Endothelial cell of umbilical vein (primary cell): ENCODE results near the gene SIRT2. TPM values are rescaled to one million over a fixed set of nuclear protein-coding genes. Genes with fewer than 3 reads are reported as not detected.

Experiments
- BruUV-seq: library from RNA; stranded (reverse); fragments of 400-500 nt; replicated peaks from 2 replicates; lab custom pipeline; 2021; lab: Mats Ljungman, UMichigan
- CTCF ChIA-PET: fragments of 300-600, 350-600 bp; sonication (Branson Sonifier 250); formaldehyde crosslinking; loops from one replicate; lab custom pipeline; 2021; ENCODE audit warnings: antibody characterized with exemption, inconsistent platforms; lab: Charles Lee
- POLR2A ChIA-PET: fragments of 300-600, 350-600 bp; sonication (Branson Sonifier 250); formaldehyde crosslinking; loops from one replicate; lab custom pipeline; 2021; ENCODE audit warnings: antibody characterized with exemption, inconsistent platforms; lab: Charles Lee
- DNase-seq: peaks from one replicate; pipeline ENCODE4 v3.0.0-alpha.2; 2011; ENCODE audit warnings: low read depth, low spot score
- FAIRE-seq: peaks from 2 replicates; lab custom pipeline; 2011; peaks lifted over from hg19 to GRCh38; lab: Jason Lieb, UNC
- H2AFZ ChIP-seq: 2 replicates; pipeline ENCODE4 v1.6.0; 2012; ENCODE audit warnings: low read depth, low read length, control low read depth, inconsistent platforms
- H3K27ac ChIP-seq: 2 replicates; pipeline ENCODE4 v1.5.1; 2011; ENCODE audit warnings: low read depth, mild to moderate bottlenecking, control low read depth, low read length, moderate library complexity; ENCODE audit not compliant: insufficient read depth
- H3K27me3 ChIP-seq, 2 experiments: 2 replicates each; pipeline versions ENCODE4 v1.6.0 to v1.6.1; 2011; ENCODE audit warnings: low read length in 2 of 2, mixed read lengths in 1 of 2; ENCODE audit not compliant: control insufficient read depth in 2 of 2, insufficient read depth in 2 of 2
- H3K36me3 ChIP-seq, 2 experiments: 2 replicates in 1 of 2; 3 replicates in 1 of 2; pipeline ENCODE4 v1.5.1; 2011; ENCODE audit warnings: low read length in 2 of 2, mild to moderate bottlenecking in 1 of 2, moderate library complexity in 1 of 2; ENCODE audit not compliant: control insufficient read depth in 2 of 2, insufficient read depth in 2 of 2; ENCODE audit errors: extremely low read depth in 1 of 2
- H3K4me1 ChIP-seq: 3 replicates; pipeline ENCODE4 v1.5.1; 2011; ENCODE audit warnings: mild to moderate bottlenecking, low read length; ENCODE audit not compliant: control insufficient read depth, insufficient read depth; ENCODE audit errors: extremely low read depth
- H3K4me2 ChIP-seq: 2 replicates; pipeline ENCODE4 v1.6.1; 2011; ENCODE audit warnings: low read length, control low read depth, mixed read lengths; ENCODE audit not compliant: insufficient read depth
- H3K4me3 ChIP-seq, 3 experiments: fragments of 200-600 bp in 1 of 3; sonication (generic), shearing (Covaris generic) in 1 of 3; replicated peaks in 1 of 3; 2 replicates each; pipeline ENCODE4 v1.5.1; 2011 to 2016; ENCODE audit warnings: control low read depth in 3 of 3, low read length in 3 of 3, mild to moderate bottlenecking in 2 of 3, inconsistent platforms in 1 of 3, low read depth in 1 of 3, moderate library complexity in 1 of 3; ENCODE audit not compliant: insufficient read depth in 1 of 3
- H3K79me2 ChIP-seq: 2 replicates; pipeline ENCODE4 v1.6.0; 2012; ENCODE audit warnings: low read length, inconsistent platforms; ENCODE audit not compliant: control insufficient read depth, insufficient read depth
- H3K9ac ChIP-seq: replicated peaks from 2 replicates; pipeline ENCODE3; 2011; ENCODE audit warnings: low read length, control low read depth; ENCODE audit not compliant: insufficient read depth; ENCODE audit errors: extremely low read depth
- H3K9me1 ChIP-seq: replicated peaks from 3 replicates; pipeline ENCODE4 v1.6.0; 2011; ENCODE audit warnings: mild to moderate bottlenecking, low read length; ENCODE audit not compliant: control insufficient read depth, insufficient read depth; ENCODE audit errors: extremely low read depth
- H3K9me3 ChIP-seq: replicated peaks from 2 replicates; pipeline ENCODE4 v1.5.1; 2012; ENCODE audit warnings: low read length, inconsistent platforms; ENCODE audit not compliant: control insufficient read depth, insufficient read depth
- H4K20me1 ChIP-seq: replicated peaks from 2 replicates; pipeline ENCODE3; 2011; ENCODE audit warnings: mild to moderate bottlenecking, low read length; ENCODE audit not compliant: control insufficient read depth, insufficient read depth; ENCODE audit errors: extremely low read depth
- CTCF ChIP-seq, 2 donors: IDR thresholded peaks; 1 replicate in 1 of 2; 2 replicates in 1 of 2; pipeline ENCODE4 v1.5.1; 2011; ENCODE audit warnings: low read length in 2 of 2, mild to moderate bottlenecking in 2 of 2, moderate library complexity in 2 of 2, control low read depth in 1 of 2, inconsistent platforms in 1 of 2, low read depth in 1 of 2; ENCODE audit not compliant: insufficient read depth in 1 of 2; ENCODE audit errors: extremely low read depth in 1 of 2
- EZH2 ChIP-seq: IDR thresholded peaks from 2 replicates; pipeline ENCODE4 v1.6.1; 2012; ENCODE audit warnings: borderline replicate concordance, low read depth, mild to moderate bottlenecking, moderate library complexity, low read length, inconsistent platforms; ENCODE audit not compliant: severe bottlenecking
- FOS ChIP-seq: IDR thresholded peaks from 2 replicates; pipeline ENCODE4 v1.6.1; 2011; ENCODE audit warnings: mild to moderate bottlenecking, low read length, moderate library complexity, borderline replicate concordance; ENCODE audit not compliant: insufficient read depth
- GATA2 ChIP-seq: IDR thresholded peaks from 2 replicates; pipeline ENCODE4 v1.7.0; 2011; ENCODE audit warnings: low read depth, mild to moderate bottlenecking, moderate library complexity, mixed read lengths, low read length; ENCODE audit not compliant: insufficient read length, insufficient read depth
- JUN ChIP-seq: IDR thresholded peaks from 2 replicates; pipeline ENCODE4 v1.6.1; 2011; ENCODE audit warnings: borderline replicate concordance, low read depth; ENCODE audit not compliant: insufficient read length, insufficient read depth
- MAX ChIP-seq: IDR thresholded peaks from 2 replicates; pipeline ENCODE4 v1.6.1; 2011; ENCODE audit not compliant: insufficient read depth, insufficient read length
- MYC ChIP-seq: IDR thresholded peaks from one replicate; pipeline ENCODE4 v1.6.1; 2011; ENCODE audit warnings: mild to moderate bottlenecking, low read depth, low read length
- POLR2A ChIP-seq: IDR thresholded peaks from 2 replicates; pipeline ENCODE4 v1.6.1; 2012; ENCODE audit warnings: low read depth, mild to moderate bottlenecking, control low read depth, low read length
- POLR2AphosphoS5 ChIP-seq: IDR thresholded peaks from 2 replicates; pipeline ENCODE4 v1.6.1; 2012; ENCODE audit warnings: low read depth, mild to moderate bottlenecking, control low read depth, low read length, moderate library complexity; ENCODE audit not compliant: insufficient read depth
- dilution Hi-C: fragments of 300-500 bp; cut with MboI; formaldehyde crosslinking; loops from one replicate; pipeline ENCODE4 v1.15.0; 2019; ENCODE audit warnings: low sequenced_read_pairs; ENCODE audit not compliant: extremely low pct_ligation_motif_present
- intact Hi-C: fragments of 100-400 bp; cut with micrococcal nuclease; formaldehyde crosslinking; loops from one replicate; pipeline ENCODE4 v1.10.0; 2022
- polyA plus RNA-seq, 4 experiments: library from polyadenylated mRNA; depleted of rRNA in 3 of 4; stranded (reverse) in 3 of 4; unstranded in 1 of 4; fragments of >200 nt; gene quantifications; 2 replicates each; pipeline versions ENCODE4 v1.2.1 to v1.2.3, GENCODE V29; 2011 to 2012; ENCODE audit warnings: missing spikeins in 1 of 4
- total RNA-seq: library from RNA; stranded (reverse); gene quantifications from 2 replicates; pipeline ENCODE4 v1.2.3, GENCODE V29; 2021

The SIRT2 gene
- total and polyA plus RNA-seq, 2 donors (not counting 3 experiments of a cell fraction or from before 2014, with no cell fraction given), result 47.6 to 72.5 TPM

- CTCF ChIA-PET, result interaction anchor here (0.7 to 3.8 kb wide), 3 partner anchors 20 to 63 kb away, joined by 3 to 14 read pairs (median 3); partner anchors contain the start of genes MRPS12 and SARS2
- intact Hi-C loops, result no loop called here
- Histone ChIP-seq H3K9ac (no peak overlapping the region), H3K4me1 (peaks cover 28% of the 10 kb centered on the region), H2AFZ (no peak overlapping the region), H3K9me3 (no peaks in the 10 kb centered on the region), H3K79me2 (no peaks in the 10 kb centered on the region), H3K4me2 (no peak overlapping the region), H3K4me3 (no peak overlapping the region), H3K27ac (no peak overlapping the region), H3K9me1 (no peaks in the 10 kb centered on the region), H3K27me3 (no peaks in the 10 kb centered on the region), H4K20me1 (no peaks in the 10 kb centered on the region), H3K36me3 (no peaks in the 10 kb centered on the region)
- dilution Hi-C loops, result no loop called here
- POLR2A ChIA-PET, result no interaction called here
- FAIRE-seq, result no peak
- no peak for DNase-seq
- TF ChIP-seq JUN, result no peak
- TF ChIP-seq EZH2, result no peak
- TF ChIP-seq MYC, result no peak
- no peak for TF ChIP-seq MAX
- no peak for TF ChIP-seq GATA2
- TF ChIP-seq POLR2AphosphoS5, result no peak
- TF ChIP-seq FOS, result no peak
- no peak for TF ChIP-seq POLR2A
- no peak for TF ChIP-seq CTCF (IDR thresholded peaks at IDR 0.05; ENCODE audit: extremely low read depth in 1 of 2, insufficient read depth in 1 of 2, low read depth in 1 of 2, low read length in 2 of 2)
- no TSS peak for BruUV-seq
Measured at GRCh38 chr19:38867171-38867780, 32.1 kb downstream of the SIRT2 start.
